NCI-H1930 (cell line): ENCODE data around the gene KCNMA1.

Experiments
- DNase-seq, 2 experiments: peaks; one replicate each; lab custom pipeline; 2025; lab: John Stamatoyannopoulos, UW

Gene KCNMA1

DNA sequence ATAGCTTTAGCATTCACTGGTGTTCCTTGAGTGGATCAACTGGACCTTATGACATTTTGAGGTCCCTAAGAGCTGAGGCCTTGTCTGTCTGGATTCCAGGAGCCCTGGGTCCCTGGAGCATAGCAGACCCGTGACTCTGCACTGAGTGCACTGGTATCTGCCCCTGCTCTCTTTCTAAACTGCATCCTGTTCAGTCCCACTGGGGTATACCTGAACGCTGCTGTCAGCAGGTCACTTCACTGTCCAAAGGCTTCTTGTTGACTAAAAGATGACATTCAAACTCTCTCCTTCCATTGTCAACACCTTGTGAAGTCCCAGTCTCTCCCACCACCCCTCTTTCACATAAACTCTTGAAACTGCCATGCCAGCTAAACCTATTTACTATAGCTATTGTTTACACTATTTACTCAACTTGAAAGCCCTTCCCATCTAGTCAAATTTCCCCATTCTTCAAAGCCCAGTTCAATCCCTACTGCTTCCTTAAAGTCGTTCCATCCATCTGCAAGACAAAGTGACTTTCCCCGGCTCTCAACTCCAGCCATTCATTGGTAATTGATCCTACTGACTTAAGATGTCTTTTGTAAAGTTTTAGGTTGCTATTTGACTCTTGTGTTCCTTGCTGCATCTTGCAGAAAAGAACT lies 523.3 kb downstream of the KCNMA1 start:
- no peak for DNase-seq

DNA sequence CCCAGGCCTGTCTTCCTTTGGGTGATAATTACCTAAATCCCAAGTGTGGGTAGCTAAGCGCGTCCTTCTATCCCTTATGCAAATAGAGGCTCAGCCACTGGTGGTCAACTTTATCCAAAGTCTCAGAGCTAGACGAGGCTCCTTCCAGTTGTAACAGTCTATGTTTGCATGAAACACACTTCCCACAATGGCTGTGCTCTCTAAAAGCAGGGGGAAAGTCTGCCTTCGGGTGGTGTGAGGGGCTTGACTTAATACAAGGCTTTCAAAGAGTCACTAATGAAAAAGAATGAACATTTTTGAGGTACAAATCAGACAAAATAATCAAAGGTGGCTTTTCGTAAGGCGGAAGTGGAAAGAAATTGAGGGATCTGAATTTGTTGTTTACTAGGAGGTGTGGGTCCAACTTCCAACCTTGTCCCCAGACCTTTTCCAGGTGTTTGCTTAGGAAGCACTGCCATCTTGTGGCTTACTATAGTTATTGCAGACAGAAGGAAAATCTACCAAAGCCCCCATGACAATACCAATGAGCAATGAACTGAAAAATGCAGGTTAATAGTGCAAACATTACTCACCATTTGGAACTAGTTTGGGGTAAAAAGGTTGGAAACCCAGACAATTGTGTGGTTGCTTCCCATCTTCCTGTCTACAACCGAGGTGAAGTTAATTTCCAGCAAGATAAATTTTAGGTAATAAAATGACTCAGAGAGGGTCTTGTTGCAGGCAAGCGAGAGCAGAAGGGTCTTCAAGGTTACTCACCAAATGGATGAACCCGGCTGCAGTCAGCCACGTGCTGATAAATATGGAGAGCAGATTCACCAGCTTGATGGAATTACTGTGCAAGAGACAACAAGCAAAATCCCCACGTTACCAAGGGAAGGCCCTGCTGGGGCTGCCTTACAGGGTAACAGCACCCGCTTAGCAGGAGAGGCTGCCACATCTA lies 525.7 kb downstream of the KCNMA1 start:
- DNase-seq: no peak

DNA sequence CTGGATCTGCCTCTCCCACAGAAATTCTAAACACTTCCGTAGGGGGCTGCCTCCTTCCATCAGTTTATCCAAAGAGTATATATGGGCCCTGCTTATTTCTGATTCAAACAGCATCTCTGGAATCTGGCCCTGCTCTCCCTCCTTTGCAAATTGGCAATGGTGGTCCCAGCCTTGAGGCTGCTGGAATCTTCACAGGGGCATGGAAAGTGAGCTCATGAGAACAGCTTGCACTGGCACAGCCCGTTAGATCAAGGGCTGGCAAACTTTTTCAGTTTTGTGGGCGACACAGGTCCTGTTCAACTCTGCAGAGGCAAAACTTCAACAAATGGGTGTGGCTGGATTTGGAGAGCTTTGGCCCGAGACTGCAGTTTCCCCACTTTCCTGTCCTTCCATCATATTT lies 526.9 kb downstream of the KCNMA1 start:
- no peak for DNase-seq

DNA sequence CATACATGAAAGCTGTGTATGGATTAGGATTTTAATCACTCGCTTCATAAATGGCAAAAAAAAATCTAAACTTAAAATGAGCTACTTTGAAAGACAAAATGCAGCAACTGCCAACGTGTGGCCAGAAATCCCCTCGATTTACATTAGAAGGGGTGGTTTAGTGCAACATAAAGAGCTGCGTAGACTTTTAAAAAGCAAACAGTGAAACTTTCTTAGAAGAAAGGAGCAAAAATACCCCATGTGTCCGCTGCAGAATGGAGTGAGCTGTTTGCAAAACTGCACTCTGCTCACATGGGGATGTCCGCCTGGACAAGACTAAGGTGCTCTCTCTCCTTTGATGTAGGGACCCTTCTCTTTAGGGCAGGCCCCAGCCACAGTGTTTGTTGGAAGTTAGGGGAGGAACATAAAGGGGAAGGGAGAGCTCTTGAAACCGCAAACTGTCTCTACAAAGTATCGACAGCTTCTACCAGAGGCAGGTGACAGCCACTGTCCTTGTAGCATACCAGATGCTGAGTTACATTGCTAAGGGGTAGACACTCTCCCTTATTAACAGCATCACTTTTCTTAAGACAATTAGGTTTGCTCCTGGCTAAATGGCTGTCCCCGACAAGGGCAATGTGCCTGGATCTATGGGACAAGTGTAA lies 528.1 kb downstream of the KCNMA1 start:
- no peak for DNase-seq

DNA sequence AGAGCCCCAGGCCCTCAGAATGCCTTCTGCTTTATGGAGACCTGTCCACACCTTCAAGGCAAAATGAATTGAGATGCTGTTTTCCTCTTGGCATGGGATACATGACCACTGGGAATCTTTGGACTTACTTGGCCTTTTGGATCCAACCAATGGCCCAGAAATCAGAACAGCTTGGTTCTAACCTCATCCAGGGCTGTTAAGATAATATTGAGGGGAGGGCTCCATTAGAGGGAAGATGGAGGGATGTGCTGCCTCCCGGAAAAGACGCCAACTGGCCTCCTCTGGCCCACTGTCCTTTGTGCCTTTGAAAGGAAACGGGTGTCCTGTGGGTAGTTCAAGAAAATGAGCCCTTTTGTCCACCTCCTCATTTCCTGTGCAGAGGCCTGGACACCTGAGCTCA lies 530.9 kb downstream of the KCNMA1 start:
- DNase-seq: no peak

DNA sequence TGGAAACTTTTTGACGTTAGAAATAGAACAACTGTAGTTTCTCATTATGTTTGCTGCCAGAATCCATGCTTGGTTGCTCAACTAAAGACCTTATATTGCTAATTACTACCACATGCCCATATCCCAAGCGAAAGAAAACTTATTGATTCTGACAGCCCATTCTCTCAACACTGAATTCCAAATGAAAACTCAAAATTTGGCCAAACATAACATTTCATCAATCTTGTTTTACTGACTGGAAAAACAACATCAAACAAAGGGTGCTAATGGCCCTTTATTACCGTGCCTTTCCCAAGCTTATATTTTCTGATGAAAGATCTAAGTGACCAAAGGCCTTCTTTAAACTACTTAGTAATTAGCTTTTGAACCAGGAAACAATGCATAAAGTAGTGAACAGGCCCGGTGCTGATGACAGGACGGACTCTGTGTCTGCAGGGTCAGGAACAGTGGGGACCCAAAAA lies 531.8 kb downstream of the KCNMA1 start:
- DNase-seq: no peak

DNA sequence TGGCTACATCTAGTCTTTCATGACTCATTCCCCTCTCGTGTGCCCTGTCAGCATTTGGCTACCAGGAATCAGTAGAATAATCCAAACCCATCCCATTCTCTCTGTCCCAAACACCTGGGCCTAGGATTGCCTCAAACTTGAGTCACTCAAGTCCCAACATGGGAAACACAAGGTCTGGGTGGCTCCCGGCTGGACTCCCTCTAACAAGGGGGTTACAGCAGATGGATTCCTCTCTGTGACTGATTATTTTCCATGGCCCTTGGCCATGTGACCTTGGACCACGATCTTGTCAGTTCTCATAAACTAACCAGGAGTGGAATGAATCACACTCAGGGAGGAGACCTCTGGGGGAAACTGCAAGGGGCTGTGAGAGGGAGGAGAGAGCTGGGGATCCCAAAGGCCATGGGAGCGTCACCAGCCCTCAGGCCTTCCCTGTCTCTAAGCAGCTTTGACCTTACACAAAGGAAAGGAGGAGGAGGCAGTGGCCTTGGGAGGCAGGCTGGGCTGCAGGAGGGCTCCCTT lies 533.1 kb downstream of the KCNMA1 start:
- no peak for DNase-seq

DNA sequence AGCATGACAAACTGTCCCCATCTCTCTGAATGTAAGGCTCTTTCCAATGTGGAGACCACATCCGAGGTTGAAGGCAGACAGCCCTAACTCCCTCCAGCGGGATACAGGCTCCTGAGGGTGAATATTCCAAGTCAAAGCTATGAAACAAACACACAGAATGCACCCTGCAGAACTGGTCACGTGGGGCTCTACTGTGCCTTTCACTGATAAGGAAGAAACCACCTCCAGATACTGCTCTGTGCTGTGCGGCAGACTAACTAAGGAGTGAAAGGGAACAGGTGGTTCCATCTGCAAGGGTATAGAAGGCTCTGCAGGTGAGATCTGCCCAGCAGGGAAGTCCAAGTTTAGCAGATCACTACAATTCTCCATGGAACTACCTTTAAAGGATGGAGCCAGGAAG lies 534.4 kb downstream of the KCNMA1 start:
- DNase-seq: no peak

DNA sequence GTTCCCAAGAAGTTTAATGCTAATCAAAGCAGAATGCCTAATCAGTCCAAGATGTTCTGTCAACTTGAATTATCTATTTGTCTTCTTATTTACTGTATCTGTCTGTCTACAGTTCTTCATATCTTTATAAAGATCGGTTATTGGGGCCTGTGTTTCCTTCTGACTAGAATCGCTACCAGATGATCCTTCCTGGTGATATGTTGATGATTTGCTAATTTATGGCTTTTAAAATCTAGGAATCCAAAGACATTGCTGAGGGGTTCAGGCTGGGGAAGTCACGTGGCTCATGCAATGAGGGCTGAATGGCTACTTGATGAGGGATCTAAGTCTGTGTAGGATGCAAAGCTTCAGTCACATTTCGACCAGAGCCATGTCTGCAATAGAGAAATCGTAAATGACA lies 536.3 kb downstream of the KCNMA1 start:
- DNase-seq: no peak

DNA sequence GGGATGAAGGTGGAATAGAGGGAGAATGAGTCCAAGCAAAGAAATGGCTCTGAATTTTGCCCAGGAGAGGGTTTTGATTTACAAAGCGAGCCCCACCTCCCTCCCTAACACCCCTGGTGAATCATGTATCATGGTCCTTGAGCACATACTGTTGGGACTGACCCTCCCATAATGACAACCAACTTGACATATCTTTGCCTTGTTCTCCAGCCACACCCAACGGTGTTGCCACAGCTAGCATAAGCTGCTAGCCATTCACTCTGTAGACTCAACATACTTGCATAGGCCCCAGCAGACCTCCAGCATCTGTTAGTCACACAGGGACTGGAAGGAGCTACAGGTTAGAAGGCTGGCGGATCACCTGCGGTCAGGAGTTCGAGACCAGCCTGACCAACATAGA lies 538.5 kb downstream of the KCNMA1 start:
- DNase-seq: no peak

DNA sequence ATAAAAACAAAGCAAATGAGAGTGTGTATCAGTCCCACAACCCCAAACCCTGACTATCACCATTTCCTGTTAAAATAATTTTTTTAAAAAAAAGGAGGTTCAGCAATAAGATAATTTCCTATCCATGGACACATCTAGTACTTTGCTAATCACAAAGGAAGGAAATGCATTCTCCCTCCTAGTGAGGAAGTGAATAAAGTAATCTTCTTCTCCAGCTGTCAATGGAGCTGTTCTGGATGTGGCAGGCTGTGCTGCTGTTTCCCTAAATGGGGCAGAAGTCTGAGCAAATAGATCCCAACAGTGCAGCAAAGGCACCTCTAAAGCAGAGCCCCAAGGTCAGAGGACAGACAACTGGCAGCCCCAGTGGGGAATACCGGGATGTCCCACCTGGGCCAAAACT lies 540.0 kb downstream of the KCNMA1 start:
- DNase-seq: no peak

DNA sequence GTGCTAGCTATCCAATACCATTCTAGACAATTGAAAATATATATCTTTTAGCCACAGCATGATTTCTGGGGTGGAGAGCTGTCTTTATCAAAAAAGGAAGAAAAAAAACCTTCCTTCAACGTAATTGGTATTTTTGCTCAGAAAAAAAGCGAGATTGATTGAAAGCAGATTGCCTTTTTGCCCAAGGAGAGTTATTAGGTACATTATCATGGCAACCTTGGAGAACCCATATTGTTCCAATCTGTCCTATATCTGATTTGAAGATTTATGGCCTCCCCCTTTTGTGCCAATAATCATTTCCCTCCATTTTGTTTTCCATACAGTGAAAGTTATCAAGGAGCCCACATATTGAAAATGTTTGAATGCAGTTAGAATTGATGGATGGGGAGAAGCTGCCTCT lies 544.5 kb downstream of the KCNMA1 start:
- no peak for DNase-seq

DNA sequence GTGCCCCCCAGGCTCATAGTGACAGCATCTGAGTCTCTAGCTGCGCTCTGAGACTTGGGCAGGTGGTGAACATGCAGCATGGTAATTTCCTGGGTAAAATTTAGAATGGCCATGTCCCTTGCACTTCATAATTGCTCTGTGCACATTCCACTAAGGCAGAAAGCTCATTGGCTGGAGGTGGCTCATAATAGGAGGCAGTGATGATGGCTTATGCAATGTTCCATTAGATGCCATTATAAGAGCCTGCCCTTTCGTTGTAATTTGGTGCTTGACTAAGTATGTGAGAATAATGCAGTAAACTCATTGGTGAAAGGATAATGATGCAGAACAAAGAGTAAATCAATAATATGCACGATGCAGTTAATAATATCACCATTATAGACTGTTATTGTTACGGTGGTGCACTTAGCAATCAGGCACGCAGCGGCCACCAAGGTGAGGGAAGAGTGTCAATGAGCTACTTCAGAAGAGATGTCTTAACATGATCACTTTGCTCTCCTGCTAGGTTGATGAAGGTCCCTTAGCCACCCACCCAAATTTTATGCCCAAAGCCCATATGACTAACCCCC lies 545.9 kb downstream of the KCNMA1 start:
- DNase-seq: no peak

DNA sequence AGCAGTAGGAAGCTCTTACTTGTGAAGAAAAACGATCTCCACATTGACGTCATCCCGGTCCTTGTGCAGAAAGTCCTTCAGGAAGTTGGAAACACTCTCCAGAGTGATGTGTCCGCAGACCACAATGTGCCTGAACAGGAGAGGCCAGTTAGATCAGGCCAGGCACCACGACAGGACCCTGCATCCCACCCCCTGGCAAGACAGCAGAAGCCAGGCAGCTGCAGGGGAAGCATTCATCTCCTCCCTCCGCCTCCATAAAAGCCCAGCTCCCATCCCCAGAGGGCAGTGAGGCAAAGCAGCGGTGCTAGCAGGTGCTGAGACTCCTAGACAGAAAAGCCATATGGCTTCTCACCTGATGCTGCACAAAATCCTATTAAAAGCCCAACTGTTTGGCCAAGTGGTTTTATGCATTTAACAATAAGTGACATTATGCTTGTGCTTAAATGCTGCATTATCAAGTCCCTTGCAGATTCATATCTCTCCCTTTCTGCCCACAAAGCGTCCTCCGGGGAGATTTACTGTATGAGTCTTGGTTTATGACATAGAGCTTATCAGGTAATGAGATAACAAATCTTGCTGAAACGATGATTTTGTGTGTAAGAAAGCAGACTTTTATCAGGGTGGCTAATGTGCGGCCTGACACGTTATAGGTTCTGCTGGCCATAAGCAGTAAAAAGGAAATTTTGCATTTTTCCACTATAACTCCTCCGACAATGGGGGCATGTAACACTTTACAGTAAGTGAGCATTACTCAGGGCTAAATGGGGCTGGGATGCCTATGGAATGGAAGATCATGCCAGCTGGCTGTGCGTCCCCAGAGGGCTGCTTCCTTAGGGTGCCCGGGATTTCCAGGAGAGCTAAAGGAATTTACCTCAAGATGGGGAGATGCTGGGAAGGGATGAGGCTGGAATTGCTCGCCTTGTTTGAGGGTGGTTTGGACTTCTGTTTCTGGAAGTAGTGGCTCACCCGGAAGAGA lies 546.9 kb downstream of the KCNMA1 start:
- DNase-seq: no peak

DNA sequence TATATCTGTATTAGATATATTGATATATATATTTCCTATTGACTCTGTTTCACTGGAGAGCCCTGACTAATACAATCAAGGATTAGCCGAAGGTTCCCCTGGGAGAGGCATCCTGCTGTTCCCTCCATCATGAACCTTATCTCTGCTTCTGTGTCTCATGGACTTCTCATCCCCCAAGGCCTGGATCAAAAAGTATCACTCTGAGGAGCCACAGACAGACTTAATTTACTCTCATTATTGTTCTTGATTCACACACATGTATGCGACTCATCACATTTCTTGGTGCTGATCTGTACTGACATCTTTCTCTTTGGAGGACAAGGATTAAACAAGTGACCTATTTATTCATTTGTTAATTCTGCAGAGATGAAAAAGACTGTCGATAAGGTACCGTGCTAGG lies 550.2 kb downstream of the KCNMA1 start:
- DNase-seq: no peak

DNA sequence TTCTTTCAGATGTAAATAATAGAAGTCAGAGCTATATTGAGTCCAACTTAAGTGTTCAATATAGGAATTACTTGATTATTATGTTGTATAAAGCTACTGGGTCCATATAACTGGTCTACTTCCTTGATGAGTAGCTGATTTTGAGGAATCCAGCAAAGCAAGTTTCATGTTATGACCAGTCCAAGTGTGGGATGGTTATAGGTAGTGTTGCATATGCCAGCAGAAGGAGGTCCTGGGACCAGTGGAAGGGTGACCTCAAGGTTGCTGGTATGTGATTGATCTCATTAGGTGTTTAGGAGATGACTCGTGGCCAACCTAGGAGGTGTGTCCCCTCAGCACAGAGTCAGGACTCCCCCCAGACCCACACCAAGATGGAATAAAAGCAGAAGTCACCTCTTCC lies 551.5 kb downstream of the KCNMA1 start:
- DNase-seq: no peak

DNA sequence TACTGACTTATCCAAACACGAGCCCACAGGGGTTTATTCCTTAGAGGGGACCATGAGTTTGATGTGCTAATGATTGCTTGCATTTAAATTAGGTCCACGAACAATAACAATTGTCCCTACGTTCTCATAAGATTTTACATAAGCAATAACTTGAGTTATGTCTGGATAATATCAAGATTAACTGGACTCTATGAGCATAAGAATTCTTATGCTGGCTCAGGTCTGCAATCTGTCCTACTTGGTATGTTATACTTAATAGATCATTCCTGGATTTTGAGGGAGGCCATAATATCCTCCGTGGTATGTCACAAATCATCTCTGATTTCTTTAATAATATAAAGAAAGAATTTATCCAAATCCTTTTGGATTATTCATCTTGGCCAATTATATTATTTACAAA lies 552.3 kb downstream of the KCNMA1 start:
- no peak for DNase-seq

DNA sequence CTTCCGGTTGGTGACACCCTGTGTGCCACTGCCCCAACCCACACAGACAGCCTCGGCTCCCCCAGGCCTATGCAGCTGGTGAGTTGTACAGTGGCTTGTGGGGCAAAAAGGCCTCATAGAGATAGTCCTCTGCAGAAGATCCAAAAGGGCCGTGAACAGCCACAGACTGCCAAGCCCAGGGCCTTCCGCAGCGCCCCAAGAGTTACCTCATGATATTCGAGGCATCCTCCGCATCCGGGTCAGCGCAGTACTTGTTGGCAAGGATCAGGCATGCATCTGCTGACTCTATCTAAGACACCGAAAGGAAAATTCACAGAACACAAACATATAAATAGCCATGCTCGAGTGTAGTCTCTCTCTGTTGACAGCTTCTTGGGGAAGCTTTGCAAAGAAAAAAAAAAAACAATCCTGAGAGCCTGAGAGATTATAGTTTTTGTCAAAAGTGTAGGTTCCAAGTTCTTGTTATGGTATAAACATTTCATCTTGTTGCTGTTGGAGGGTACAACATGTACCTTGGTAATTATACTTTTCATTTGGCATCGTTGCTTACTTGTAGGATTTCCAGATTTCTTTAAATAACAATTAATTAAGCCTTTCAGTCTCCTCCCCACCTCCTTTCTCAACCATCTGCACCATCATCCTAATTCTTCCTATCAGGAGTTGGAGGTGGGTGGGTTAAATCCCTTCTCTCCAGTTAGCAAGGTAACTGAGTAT lies 553.0 kb downstream of the KCNMA1 start:
- DNase-seq: no peak

DNA sequence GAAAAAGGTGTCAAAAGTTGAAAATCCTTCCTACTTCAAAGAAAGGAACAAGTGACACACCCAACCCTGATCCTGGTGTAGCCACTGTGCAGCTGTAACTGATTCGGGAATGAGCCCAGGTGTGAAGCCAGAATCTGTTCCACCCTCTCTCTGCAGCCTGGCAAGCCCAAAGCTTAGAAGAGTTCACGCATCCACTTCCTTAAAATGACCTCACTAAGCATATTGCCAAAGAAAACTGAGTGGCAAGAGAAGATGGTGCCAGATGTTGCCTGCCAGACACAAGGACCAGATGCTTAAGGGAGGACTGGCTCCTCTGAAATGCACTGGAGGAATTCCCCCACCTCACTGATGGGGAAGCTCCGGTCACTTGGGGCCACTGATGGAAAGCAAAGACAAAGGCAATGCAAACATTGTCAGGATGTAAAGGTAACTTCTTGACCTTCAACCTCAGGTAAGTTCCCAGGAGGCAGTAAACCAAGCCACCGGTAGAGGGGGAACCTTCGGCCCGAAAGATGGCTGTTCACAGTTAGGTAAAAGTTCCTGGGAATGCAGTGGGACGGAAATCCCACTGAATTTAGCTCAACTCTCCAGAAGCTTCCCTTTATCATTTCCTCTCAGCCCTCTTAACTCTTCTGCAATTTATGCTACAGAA lies 554.9 kb downstream of the KCNMA1 start:
- DNase-seq: no peak

DNA sequence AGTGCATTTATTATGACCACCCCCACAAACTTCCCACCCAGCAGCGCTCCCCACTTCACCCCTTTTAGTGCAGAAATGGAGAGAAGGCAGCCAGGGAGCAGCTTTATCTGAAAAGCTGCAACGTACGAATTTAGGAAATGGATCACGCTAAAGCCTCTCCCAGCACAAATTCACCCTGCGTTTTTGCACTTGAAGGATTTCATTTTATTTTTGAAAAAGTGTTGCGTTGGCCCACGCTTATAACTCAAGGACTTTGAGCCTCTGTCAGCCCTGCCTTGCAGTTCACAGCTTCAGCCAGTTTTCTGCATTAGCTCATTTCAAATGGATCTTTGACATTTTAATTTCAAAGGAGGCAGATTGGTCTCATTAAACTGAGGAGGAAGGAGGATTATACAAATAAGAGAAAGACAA lies 556.1 kb downstream of the KCNMA1 start:
- no peak for DNase-seq
